Colonic mucosa (tissue), 4 donors: ENCODE results near the gene TAC4. TPM values are rescaled to one million over a fixed set of nuclear protein-coding genes. Genes with fewer than 3 reads are reported as not detected.

Experiments
- DNase-seq: peaks from one replicate; pipeline ENCODE4 v3.0.0-alpha.2; 2020
- H3K27ac ChIP-seq: fragments of 200-600 bp; one replicate; pipeline ENCODE4 v1.8.0; 2021
- H3K27me3 ChIP-seq: fragments of 200-600 bp; one replicate; pipeline ENCODE4 v1.8.0; 2021
- H3K36me3 ChIP-seq: fragments of 200-600 bp; one replicate; pipeline ENCODE4 v1.8.0; 2021
- H3K4me1 ChIP-seq: fragments of 200-600 bp; one replicate; pipeline ENCODE4 v1.8.0; 2021; ENCODE audit warnings: mild to moderate bottlenecking
- H3K4me3 ChIP-seq: fragments of 200-600 bp; one replicate; pipeline ENCODE4 v1.8.0; 2021
- H3K9ac ChIP-seq, 2 donors: one replicate each; pipeline ENCODE4 v1.7.0; 2013; ENCODE audit warnings: control low read depth in 2 of 2, low read depth in 2 of 2, low read length in 2 of 2
- H3K9me3 ChIP-seq: fragments of 200-600 bp; one replicate; pipeline ENCODE4 v1.8.0; 2021
- intact Hi-C: fragments of 100-400 bp; cut with DNase I; formaldehyde crosslinking; loops from one replicate; pipeline ENCODE4 v1.14.1; 2022
- total RNA-seq, 2 donors: library from RNA; stranded (reverse); fragmentation: NEBNext Ultra II Directional in 1 of 2; extraction: Animal tissue kit (Norgen Biotek cat#: 25700) in 1 of 2; gene quantifications; one replicate each; pipeline ENCODE4 v1.2.1, GENCODE V29; 2021
- TF ChIP-seq, protein P1 (sequence below): fragments of 200-600 bp; IDR thresholded peaks from one replicate; pipeline ENCODE4 v1.8.0; 2022; ENCODE audit warnings: antibody characterized with exemption, mild to moderate bottlenecking
- donor health status: healthy.
- donor health status: DM: no; HTN: no; CAD: no.
- donor health status: DM: no; HTN: no; CAD: no.

Gene TAC4
- total RNA-seq, 2 donors from 2014 or later: not detected

GRCh38 chr17:49891694-49892389 lies 44.0 kb upstream of the TAC4 start:
- TF ChIP-seq, protein P1, sequence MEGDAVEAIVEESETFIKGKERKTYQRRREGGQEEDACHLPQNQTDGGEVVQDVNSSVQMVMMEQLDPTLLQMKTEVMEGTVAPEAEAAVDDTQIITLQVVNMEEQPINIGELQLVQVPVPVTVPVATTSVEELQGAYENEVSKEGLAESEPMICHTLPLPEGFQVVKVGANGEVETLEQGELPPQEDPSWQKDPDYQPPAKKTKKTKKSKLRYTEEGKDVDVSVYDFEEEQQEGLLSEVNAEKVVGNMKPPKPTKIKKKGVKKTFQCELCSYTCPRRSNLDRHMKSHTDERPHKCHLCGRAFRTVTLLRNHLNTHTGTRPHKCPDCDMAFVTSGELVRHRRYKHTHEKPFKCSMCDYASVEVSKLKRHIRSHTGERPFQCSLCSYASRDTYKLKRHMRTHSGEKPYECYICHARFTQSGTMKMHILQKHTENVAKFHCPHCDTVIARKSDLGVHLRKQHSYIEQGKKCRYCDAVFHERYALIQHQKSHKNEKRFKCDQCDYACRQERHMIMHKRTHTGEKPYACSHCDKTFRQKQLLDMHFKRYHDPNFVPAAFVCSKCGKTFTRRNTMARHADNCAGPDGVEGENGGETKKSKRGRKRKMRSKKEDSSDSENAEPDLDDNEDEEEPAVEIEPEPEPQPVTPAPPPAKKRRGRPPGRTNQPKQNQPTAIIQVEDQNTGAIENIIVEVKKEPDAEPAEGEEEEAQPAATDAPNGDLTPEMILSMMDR: no peak
- Histone ChIP-seq H3K4me3 (no peak overlapping the region), H3K27me3 (peaks cover 24% of the 10 kb centered on the region), H3K9me3 (no peaks in the 10 kb centered on the region), H3K27ac (no peak overlapping the region), H3K9ac (no peak overlapping the region), H3K4me1 (no peaks in the 10 kb centered on the region), H3K36me3 (no peaks in the 10 kb centered on the region)
- no peak for DNase-seq
- intact Hi-C loops: no loop called here

DNA sequence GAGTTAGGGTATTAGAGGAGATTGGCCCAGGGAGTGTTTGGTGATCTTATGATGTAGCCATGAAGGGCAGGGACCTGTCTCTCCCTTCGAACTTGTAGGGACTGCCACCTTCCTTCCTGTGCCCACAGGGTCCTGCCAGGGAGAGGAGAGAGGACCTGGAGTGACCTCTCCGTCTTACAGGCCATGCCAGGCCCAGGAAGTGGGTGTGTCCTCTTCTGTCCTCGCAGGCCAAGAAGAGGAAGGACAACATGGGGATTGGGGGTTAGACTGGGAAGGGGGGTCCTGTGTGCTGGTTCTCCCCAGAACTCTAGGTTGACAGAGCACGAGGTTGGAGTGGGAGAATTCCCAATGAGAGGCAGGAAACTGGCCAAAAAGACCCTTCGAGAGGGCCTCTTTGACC lies 43.4 kb upstream of the TAC4 start:
- H3K9ac ChIP-seq: no peak overlapping the region
- H3K36me3 ChIP-seq: no peaks in the 10 kb centered on the region
- no peaks in the 10 kb centered on the region for H3K4me1 ChIP-seq
- no peak for DNase-seq
- peaks cover 24% of the 10 kb centered on the region for H3K27me3 ChIP-seq
- intact Hi-C loops: no loop called here
- no peak overlapping the region for H3K27ac ChIP-seq
- H3K9me3 ChIP-seq: no peaks in the 10 kb centered on the region
- no peak overlapping the region for H3K4me3 ChIP-seq
- TF ChIP-seq, protein P1: no peak

DNA sequence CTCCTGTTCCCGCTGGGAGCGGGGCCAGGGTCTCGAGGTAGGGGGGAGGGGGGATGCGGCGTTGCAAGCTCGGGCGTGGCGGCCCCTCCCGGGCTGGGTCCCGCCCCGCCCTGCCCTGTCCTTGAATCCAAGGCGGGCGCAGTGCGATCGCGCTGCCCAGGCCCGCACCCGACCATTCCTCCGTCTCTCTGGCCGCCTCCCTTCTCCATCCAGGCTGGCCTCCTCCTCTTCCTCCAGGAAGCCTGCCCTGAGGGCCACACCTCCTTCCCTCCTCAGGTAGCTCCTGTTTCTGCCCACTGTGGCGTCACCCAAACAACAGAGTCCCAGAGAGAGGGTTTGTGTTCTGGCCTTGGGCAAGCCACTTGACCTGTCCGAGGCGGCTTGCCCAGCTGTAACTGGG lies 43.0 kb upstream of the TAC4 start:
- H3K9ac ChIP-seq: no peak overlapping the region
- DNase-seq: no peak

GRCh38 chr17:49890077-49890821 lies 42.4 kb upstream of the TAC4 start:
- Histone ChIP-seq H3K9me3 (no peaks in the 10 kb centered on the region), H3K27me3 (peaks cover 24% of the 10 kb centered on the region), H3K36me3 (no peaks in the 10 kb centered on the region), H3K4me1 (no peaks in the 10 kb centered on the region), H3K4me3 (no peak overlapping the region), H3K27ac (no peak overlapping the region), H3K9ac (no peak overlapping the region)
- TF ChIP-seq, protein P1: no peak
- intact Hi-C loops: no loop called here
- DNase-seq: no peak

More for the DNA sequence above, 43.0 kb upstream of the TAC4 start:
- peaks cover 24% of the 10 kb centered on the region for H3K27me3 ChIP-seq
- H3K27ac ChIP-seq: no peak overlapping the region
- no peaks in the 10 kb centered on the region for H3K36me3 ChIP-seq
- intact Hi-C loops: no loop called here
- H3K9me3 ChIP-seq: no peaks in the 10 kb centered on the region
- TF ChIP-seq, protein P1: no peak
- no peaks in the 10 kb centered on the region for H3K4me1 ChIP-seq
- H3K4me3 ChIP-seq: no peak overlapping the region

DNA sequence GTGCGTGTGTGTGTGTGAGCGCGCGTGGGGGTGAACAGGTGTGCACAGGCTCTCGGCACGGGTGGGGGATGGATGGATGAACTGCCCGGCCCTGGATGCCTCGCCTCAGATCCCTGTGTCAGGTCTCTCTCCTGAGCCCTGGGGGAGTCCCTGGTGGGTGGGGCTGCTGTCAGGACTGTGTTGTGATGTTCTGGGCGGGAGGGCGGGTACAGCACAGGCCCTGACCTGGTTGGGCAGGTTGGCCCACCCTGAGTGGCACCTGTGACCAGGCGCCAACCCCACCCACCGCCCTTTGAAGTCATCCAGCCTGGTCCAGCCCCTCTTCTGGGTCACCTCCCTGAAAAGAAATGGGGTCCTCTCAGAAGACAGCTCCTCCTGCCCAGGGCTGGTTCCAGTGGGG lies 41.6 kb upstream of the TAC4 start:
- H3K27ac ChIP-seq: no peak overlapping the region
- no peak overlapping the region for H3K9ac ChIP-seq
- no peaks in the 10 kb centered on the region for H3K4me1 ChIP-seq
- no peak for DNase-seq
- H3K9me3 ChIP-seq: no peaks in the 10 kb centered on the region
- no peaks in the 10 kb centered on the region for H3K36me3 ChIP-seq
- H3K4me3 ChIP-seq: no peak overlapping the region
- peaks cover 24% of the 10 kb centered on the region for H3K27me3 ChIP-seq
- intact Hi-C loops: no loop called here
- TF ChIP-seq, protein P1: no peak
